Right lobe of liver (tissue), 6 donors: Measurements from ENCODE around the gene NTMT1. TPM values are rescaled to one million over a fixed set of nuclear protein-coding genes. Genes with fewer than 3 reads are reported as not detected.

Source experiments
- ATAC-seq, 4 donors: fragments of 200-7000 bp; cut with Tn5 transposase; one replicate each; pipeline ENCODE4 v1.9.1; 2020; ENCODE audit warnings: mild to moderate bottlenecking in 4 of 4, moderate library complexity in 4 of 4
- DNase-seq, 3 donors: peaks; one replicate each; pipeline ENCODE4 v3.0.0-alpha.2; 2020
- H3K27ac ChIP-seq, 3 donors: fragments of 200-600 bp; one replicate each; pipeline ENCODE4 v1.8.0; 2022
- H3K27me3 ChIP-seq, 2 donors: fragments of 200-600 bp; one replicate each; pipeline ENCODE4 v1.8.0; 2022
- H3K36me3 ChIP-seq, 4 donors: fragments of 200-600 bp; sonication (generic) in 1 of 4; one replicate each; pipeline versions ENCODE4 v1.5.1 to v1.8.0; 2017 to 2022; ENCODE audit warnings: control low read depth in 1 of 4
- H3K4me1 ChIP-seq, 4 donors: fragments of 200-600 bp; sonication (generic) in 1 of 4; one replicate each; pipeline versions ENCODE4 v1.5.1 to v1.8.0; 2017 to 2022; ENCODE audit warnings: control low read depth in 1 of 4
- H3K4me3 ChIP-seq, 3 donors: fragments of 200-600 bp; one replicate each; pipeline ENCODE4 v1.8.0; 2022
- H3K9me3 ChIP-seq, 4 donors: fragments of 200-600 bp; sonication (generic) in 1 of 4; one replicate each; pipeline versions ENCODE4 v1.5.1 to v1.8.0; 2017 to 2022; ENCODE audit warnings: control low read depth in 1 of 4
- POLR2A ChIP-seq: fragments of 450-650 bp; IDR thresholded peaks from one replicate; pipeline ENCODE4 v1.6.1; 2017; ENCODE audit warnings: antibody characterized with exemption, mild to moderate bottlenecking
- WGBS: methylation state at CpG from one replicate; pipeline ENCODE4 v1.1.6; 2018; ENCODE audit warnings: low coverage, low lambda C conversion rate; ENCODE audit not compliant: insufficient coverage; ENCODE audit errors: missing lambda C conversion rate; 5-methylcytosine and 5-hydroxymethylcytosine counted together
- intact Hi-C, 2 donors: fragments of 100-400 bp; cut with DNase I; formaldehyde crosslinking; loops; one replicate each; pipeline versions ENCODE4 v1.11.2 to v1.14.1; 2022
- total RNA-seq, 6 experiments: library from RNA; depleted of rRNA in 2 of 6; stranded (reverse); fragments of >200 nt in 2 of 6; fragmentation: NEBNext Ultra II Directional in 3 of 6; extraction: Animal tissue kit (Norgen Biotek cat#: 25700) in 3 of 6; gene quantifications; one replicate each; pipeline versions ENCODE4 v1.1.0 to v1.2.4, GENCODE V29; 2016 to 2023
- TF ChIP-seq, protein P1 (sequence below), 4 donors: fragments of 200-600 bp in 3 of 4; fragments of 450-650 bp in 1 of 4; IDR thresholded peaks; one replicate each; pipeline versions ENCODE4 v1.5.1 to v1.8.0; 2016 to 2022; ENCODE audit warnings: antibody characterized with exemption in 4 of 4, mild to moderate bottlenecking in 2 of 4
- donor health status: DM: no; HTN: yes; CAD: no.
- donor health status: DM: no; HTN: no; CAD: no.
- donor health status: DM: no; HTN: no; CAD: no.
- donor health status: DM: no; HTN: yes; CAD: no.
- donor health status: DM: no; HTN: yes; CAD: no.

Gene NTMT1
- total RNA-seq, 6 experiments from 2014 or later, result 15.6 to 28.3 (median 20.7) TPM

DNA sequence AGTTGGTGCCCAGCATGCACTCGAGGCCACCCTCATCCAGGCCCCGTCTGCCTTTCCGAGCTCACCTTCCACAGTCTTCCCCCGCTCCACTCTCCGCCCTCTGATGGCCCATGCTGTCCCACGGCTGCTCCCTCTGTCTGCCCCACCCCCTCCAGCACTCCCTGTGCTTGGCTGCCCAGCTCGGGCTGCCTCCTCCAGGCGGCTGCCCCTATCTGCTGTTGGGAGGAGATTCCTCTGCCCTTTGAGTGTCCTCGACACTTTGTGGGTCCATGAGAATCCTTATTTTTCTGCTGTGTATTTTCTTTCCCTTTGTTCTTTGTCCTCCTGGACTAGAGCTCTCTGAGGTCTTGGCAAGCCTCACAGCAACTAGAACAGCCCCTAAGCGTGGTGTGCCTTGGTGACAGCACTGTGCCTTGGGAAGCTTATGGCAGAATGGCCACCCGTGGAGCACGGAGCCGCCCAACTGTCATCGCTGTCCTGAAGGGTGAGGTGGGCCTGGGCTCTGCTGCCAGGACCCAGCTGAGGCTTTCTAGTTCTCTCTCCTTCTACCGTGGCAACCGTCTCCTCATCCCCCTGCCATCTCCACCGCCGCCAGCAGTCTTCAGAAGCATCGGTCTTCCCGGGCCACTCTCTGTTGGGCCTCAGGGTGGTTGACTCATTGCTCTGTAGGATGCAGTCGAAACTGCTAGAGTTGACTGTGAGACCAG is 5.2 kb downstream of the NTMT1 start:
- no peaks in the 10 kb centered on the region for H3K9me3 ChIP-seq
- H3K36me3 ChIP-seq, result peaks cover 0 to 36% (median 20%) of the 10 kb centered on the region in 4 donors
- intact Hi-C loops, result no loop called here
- ATAC-seq (no peak), DNase-seq (no peak)
- 74% methylated on average over 9 of the region's 21 CpGs for WGBS
- no peak for TF ChIP-seq POLR2A
- TF ChIP-seq, protein P1, sequence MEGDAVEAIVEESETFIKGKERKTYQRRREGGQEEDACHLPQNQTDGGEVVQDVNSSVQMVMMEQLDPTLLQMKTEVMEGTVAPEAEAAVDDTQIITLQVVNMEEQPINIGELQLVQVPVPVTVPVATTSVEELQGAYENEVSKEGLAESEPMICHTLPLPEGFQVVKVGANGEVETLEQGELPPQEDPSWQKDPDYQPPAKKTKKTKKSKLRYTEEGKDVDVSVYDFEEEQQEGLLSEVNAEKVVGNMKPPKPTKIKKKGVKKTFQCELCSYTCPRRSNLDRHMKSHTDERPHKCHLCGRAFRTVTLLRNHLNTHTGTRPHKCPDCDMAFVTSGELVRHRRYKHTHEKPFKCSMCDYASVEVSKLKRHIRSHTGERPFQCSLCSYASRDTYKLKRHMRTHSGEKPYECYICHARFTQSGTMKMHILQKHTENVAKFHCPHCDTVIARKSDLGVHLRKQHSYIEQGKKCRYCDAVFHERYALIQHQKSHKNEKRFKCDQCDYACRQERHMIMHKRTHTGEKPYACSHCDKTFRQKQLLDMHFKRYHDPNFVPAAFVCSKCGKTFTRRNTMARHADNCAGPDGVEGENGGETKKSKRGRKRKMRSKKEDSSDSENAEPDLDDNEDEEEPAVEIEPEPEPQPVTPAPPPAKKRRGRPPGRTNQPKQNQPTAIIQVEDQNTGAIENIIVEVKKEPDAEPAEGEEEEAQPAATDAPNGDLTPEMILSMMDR (IDR thresholded peaks at IDR 0.05), result no peak
- no peak overlapping the region for H3K4me3 ChIP-seq
- peaks cover 0 to 28% (median 9%) of the 10 kb centered on the region in 4 donors for H3K4me1 ChIP-seq
- H3K27me3 ChIP-seq, result no peaks in the 10 kb centered on the region
- H3K27ac ChIP-seq, result no peak overlapping the region

DNA sequence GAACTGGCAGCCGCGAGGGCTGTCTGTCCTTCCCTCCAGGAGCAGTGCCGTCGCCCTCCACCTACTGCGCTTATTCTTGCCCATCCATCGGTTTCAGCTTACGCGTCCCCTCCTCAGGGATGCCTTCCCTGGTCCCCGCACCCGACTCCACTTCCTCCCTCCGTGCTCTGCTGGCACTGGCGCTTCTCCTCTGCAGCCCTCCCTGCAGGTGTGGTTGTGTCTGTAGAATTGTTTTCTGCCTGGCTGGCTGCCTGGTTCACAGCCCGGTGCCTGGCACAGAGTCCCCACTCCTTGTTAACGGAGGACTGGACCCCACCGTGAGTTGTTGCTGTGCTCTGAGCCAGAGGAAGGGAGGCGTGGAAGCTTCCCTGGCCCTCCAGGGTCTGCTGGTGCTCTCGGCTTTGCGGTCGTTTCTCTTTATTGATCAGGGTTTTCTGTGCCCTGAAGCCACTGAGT is 5.7 kb downstream of the NTMT1 start:
- Histone ChIP-seq H3K4me3 (no peak overlapping the region), H3K9me3 (no peaks in the 10 kb centered on the region), H3K27ac (no peak overlapping the region), H3K36me3 (peaks cover 0 to 41% (median 23%) of the 10 kb centered on the region in 4 donors), H3K4me1 (peaks cover 0 to 28% (median 9%) of the 10 kb centered on the region in 4 donors), H3K27me3 (no peaks in the 10 kb centered on the region)
- DNase-seq (peak in 1 of 3 donors; percentile 15), ATAC-seq (no peak)
- intact Hi-C loops, result no loop called here
- WGBS, result 83% methylated on average over 8 of the region's 19 CpGs
- no peak for TF ChIP-seq POLR2A
- TF ChIP-seq, protein P1 (IDR thresholded peaks at IDR 0.05), result no peak

DNA sequence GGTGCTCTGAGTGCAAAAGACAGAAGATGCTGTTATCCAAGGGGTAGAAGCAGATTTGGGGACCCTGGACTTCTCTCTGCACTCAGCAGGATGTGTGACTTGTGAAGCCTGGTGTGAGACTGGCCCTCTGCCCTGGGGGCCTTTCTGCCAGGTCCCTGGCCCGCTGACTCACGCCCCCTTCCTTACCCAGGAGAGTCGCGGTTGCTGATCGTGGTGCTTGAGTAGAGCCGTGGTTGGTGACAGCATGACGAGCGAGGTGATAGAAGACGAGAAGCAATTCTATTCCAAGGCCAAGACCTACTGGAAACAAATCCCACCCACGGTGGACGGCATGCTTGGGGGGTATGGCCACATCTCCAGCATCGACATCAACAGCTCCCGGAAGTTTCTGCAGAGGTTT is 6.5 kb downstream of the NTMT1 start:
- no CpG with 5 or more reads among the region's 13 CpGs for WGBS
- H3K36me3 ChIP-seq, result peaks cover 0 to 48% (median 27%) of the 10 kb centered on the region in 4 donors

DNA sequence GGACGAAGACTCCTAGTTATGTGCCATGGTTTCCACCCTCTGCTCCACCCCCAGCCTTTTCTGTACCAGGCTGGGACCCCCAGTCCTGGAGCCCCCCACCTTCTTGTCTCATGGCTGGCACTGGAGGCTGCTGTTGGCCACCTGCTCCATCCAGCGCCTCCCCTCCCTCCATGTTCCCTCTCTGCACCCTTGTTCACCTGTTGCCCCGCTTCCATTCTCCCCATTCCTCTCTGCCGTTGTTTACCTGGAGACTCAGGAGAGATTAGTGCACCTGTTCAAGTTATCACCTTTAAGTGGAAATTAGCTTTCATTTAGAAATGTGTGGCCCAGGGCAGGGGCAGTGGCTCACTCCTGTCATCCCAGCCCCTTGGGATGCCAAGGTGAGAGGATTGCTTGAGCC is 7.2 kb downstream of the NTMT1 start:
- no peaks in the 10 kb centered on the region for H3K9me3 ChIP-seq
- TF ChIP-seq POLR2A, result no peak
- TF ChIP-seq, protein P1 (IDR thresholded peaks at IDR 0.05), result no peak
- H3K4me1 ChIP-seq, result peaks cover 0 to 14% (median 3%) of the 10 kb centered on the region in 4 donors
- ATAC-seq (no peak), DNase-seq (no peak)
- 80% methylated on average over 1 of the region's 4 CpGs for WGBS
- H3K27ac ChIP-seq, result no peak overlapping the region
- H3K36me3 ChIP-seq, result peaks cover 0 to 55% (median 31%) of the 10 kb centered on the region in 4 donors
- no peaks in the 10 kb centered on the region for H3K27me3 ChIP-seq
- intact Hi-C loops, result no loop called here
- no peak overlapping the region for H3K4me3 ChIP-seq

More for the DNA sequence above, 6.5 kb downstream of the NTMT1 start:
- H3K27me3 ChIP-seq, result no peaks in the 10 kb centered on the region
- TF ChIP-seq, protein P1 (IDR thresholded peaks at IDR 0.05), result no peak
- no peak for TF ChIP-seq POLR2A
- peaks cover 0 to 22% (median 7%) of the 10 kb centered on the region in 4 donors for H3K4me1 ChIP-seq
- H3K4me3 ChIP-seq, result no peak overlapping the region
- no peak for ATAC-seq
- no peak overlapping the region for H3K27ac ChIP-seq
- H3K9me3 ChIP-seq, result no peaks in the 10 kb centered on the region
- DNase-seq, result no peak
- intact Hi-C loops, result no loop called here
